Non-pigmented ciliary epithelial cell (primary cell): ENCODE data around the gene PIAS2.

Source experiments
- DNase-seq: peaks from one replicate; pipeline ENCODE4 v3.0.0-alpha.2; 2010; ENCODE audit warnings: low read depth

PIAS2 gene

DNA sequence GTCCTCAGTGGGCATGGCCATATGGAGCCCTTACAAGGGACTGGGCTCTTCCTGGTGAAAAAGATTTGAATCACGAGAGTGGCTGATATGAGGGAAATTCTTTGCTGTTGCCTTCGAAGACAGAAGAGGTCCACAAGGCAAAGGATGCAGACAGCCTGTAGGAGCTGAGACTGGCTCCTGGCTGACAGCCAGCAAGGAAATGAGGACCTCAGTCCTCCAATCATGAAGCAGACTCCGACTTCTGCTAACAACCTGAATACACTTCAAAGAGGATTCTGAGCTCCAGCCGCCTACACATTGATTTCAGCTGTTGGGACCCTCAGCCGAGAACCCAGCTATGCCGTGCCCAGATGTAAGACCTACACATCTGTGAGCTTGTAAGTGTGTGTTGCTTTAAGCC lies 157.4 kb downstream of the PIAS2 start:
- DNase-seq: no peak

DNA sequence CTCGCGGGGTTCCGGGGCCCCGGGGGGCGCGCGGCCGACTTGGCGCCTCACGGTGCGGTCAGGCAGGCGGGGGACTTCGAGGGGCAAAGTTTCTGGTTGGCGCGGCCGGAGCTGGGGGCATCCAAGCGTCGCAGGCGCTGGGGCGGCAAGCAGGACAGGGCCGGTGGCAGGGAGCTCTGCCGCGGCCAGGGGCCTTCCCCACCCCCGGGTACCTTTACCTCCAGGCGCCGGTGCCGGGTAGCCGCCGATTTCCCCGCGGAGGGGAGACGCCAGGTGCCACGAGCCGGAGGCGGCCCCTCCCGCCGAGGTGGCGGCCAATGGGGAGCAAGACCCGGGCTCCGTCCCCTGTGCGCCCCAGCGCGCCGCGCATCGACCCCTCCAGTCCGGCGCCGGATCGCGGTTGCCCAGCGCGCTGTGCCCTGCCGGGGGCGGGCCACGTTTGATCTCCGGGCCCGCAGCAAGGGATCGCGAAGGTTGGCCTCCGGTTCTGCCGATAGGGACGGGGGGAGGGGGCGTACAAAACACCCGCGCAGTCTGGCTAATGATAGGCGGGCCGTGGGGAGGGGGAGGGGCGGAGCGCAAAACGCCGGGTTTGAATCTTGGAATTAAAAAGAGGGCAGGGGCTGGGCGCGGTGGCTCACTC lies 160.6 kb downstream of the PIAS2 start, which contains the start of gene ST8SIA5:
Gene ST8SIA5 (minus strand): TSS at position 495 of the 643 bp plus-strand sequence. CDS start 545 bp downstream, outside the sequence.
- no peak for DNase-seq

DNA sequence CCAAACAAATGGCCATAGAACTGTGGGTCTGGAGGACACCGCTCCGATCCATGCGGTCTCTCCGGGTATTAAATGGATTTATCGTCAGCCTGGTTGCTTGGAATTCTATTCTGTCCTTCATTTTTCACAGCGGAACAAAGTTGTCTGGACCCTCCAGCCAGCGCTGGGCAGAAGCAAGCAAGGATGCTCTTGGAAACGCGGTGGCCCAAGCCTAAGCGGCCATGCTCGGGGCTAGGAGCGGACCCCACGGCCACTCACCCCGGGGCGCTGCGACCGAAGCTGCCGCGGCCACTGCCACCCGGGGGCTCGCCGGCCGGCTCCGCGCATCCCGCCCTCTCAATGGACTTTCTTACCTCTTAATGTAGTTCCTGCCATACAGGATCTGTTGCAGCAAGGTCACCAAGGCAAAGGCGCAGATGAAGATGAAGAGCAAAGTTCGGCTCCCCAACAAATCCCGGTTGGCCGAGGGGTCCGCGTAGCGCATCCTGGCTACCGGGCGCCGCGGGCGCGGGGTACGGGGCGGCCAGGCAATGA lies 161.2 kb downstream of the PIAS2 start:
- no peak for DNase-seq

- no peak for DNase-seq
Observed at GRCh38 chr18:46755315-46756024, 161.8 kb downstream of the PIAS2 start.

DNA sequence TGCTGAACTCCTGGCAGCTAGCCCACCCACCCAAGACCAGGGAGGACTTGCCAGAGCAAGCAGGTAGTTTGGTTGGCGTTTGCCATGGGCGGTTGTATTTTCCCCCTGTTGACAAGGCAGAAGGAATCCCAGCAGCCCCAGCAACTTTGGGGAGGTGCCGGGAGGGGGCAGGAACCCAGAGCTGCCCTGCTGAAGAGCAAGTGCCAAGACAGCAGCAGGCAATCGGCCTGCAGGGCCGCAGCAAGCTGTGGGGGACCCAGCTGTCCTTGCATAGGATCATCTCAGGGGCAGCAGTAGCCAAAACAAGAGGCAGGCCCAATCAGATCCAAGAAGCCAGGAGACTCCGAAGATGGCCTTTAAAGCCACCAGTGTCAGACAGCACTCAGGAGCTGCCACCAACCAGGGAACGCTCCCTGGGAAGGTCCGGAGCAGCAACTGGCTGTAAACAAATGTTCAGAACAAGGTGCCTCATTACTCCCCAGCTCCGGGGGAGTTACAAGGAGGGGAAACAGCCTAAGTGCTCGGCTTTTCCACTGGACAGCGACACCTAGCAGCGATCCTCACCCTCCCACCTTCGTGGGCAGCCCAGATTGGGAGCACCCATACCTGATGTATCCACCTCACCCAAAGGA lies 162.5 kb downstream of the PIAS2 start:
- no peak for DNase-seq

GRCh38 chr18:46754188-46754587 lies 163.1 kb downstream of the PIAS2 start:
- no peak for DNase-seq
